K562 (cell line): ENCODE results near the gene PGPEP1. TPM values are rescaled to one million over a fixed set of nuclear protein-coding genes. Genes with fewer than 3 reads are reported as not detected.
A peak's percentile ranks its signal among the peaks of the same experiment; 100 is the strongest.

Experiments used
- E2F8 ChIP-seq: fragments of 450-650 bp; IDR thresholded peaks from 2 replicates; pipeline ENCODE4 v1.7.1; 2018; ENCODE audit warnings: mild to moderate bottlenecking, low read depth; ENCODE audit not compliant: partially characterized antibody
- KDM5B ChIP-seq: fragments of 200-600 bp; sonication (generic); IDR thresholded peaks from 2 replicates; pipeline ENCODE4 v1.6.1; 2012; ENCODE audit warnings: low read depth, mild to moderate bottlenecking, moderate library complexity, low read length, control low read depth, inconsistent platforms; ENCODE audit not compliant: insufficient replicate concordance
- NFE2 ChIP-seq: IDR thresholded peaks from 2 replicates; pipeline ENCODE4 v1.6.1; 2014; ENCODE audit warnings: antibody characterized with exemption, low read depth
- POLR2H ChIP-seq: IDR thresholded peaks from 2 replicates; pipeline ENCODE4 v1.6.1; 2016; ENCODE audit warnings: missing genetic modification characterization, low read depth, mild to moderate bottlenecking, control low read depth, missing compliant biosample characterization, moderate library complexity
- PPARD ChIP-seq: fragments of 250-450 bp; sonication (Bioruptor Pico); IDR thresholded peaks from 2 replicates; pipeline ENCODE4 v1.8.0; 2022; ENCODE audit warnings: inconsistent platforms, mild to moderate bottlenecking, moderate library complexity
- RERE ChIP-seq: sonication (generic); formaldehyde crosslinking; IDR thresholded peaks from 2 replicates; pipeline ENCODE4 v1.8.0; 2023; ENCODE audit warnings: missing genetic modification reagents, mild to moderate bottlenecking, borderline replicate concordance
- SIN3B ChIP-seq: fragments of 450-650 bp; IDR thresholded peaks from 2 replicates; pipeline ENCODE4 v1.6.1; 2017; ENCODE audit warnings: low read depth, mild to moderate bottlenecking, moderate library complexity
- TCF15 ChIP-seq: fragments of 250-450 bp; sonication (Bioruptor Pico); IDR thresholded peaks from 2 replicates; pipeline ENCODE4 v1.8.0; 2022; ENCODE audit warnings: moderate library complexity, mild to moderate bottlenecking, inconsistent platforms
- THAP12 ChIP-seq: fragments of 250-450 bp; sonication (Bioruptor Pico); IDR thresholded peaks from 2 replicates; pipeline ENCODE4 v1.9.0; 2021; ENCODE audit warnings: mild to moderate bottlenecking, inconsistent platforms
- TRIM24 ChIP-seq, 2 experiments: fragments of 450-650 bp; IDR thresholded peaks; 2 replicates each; pipeline ENCODE4 v1.6.1; 2016
- XRCC5 ChIP-seq: fragments of 200-400 bp; formaldehyde crosslinking; IDR thresholded peaks from 2 replicates; pipeline ENCODE4 v1.6.1; 2017; ENCODE audit warnings: low read depth, mild to moderate bottlenecking, low read length
- ZC3H4 ChIP-seq: sonication (generic); formaldehyde crosslinking; IDR thresholded peaks from 2 replicates; pipeline ENCODE4 v1.9.0; 2021; ENCODE audit warnings: missing genetic modification reagents, borderline replicate concordance
- ZNF146 ChIP-seq: IDR thresholded peaks from one replicate; pipeline ENCODE4 v1.6.1; 2018; ENCODE audit warnings: missing compliant biosample characterization; ENCODE audit not compliant: unreplicated experiment
- ZNF239 ChIP-seq: fragments of 250-450 bp; sonication (Bioruptor Pico); IDR thresholded peaks from 2 replicates; pipeline ENCODE4 v1.4.0; 2020; ENCODE audit warnings: mild to moderate bottlenecking
- ZNF76 ChIP-seq: fragments of 250-450 bp; sonication (Bioruptor Pico); IDR thresholded peaks from 2 replicates; pipeline ENCODE4 v1.4.0; 2020; ENCODE audit warnings: mild to moderate bottlenecking, moderate library complexity, borderline replicate concordance
- ZSCAN32 ChIP-seq: fragments of 450-650 bp; formaldehyde crosslinking; IDR thresholded peaks from 2 replicates; pipeline ENCODE4 v1.4.0; 2020; ENCODE audit warnings: mild to moderate bottlenecking, moderate library complexity
- polyA plus RNA-seq, 8 experiments: library from polyadenylated mRNA; depleted of rRNA in 4 of 8; stranded (reverse) in 5 of 8; unstranded in 3 of 8; fragments of >200 nt; fragmentation: Nextera tagmentation in 2 of 8; fragmentation: Illumina TruSeq in 1 of 8; extraction: Ambion mirVana in 2 of 8; extraction: Trizol in 1 of 8; gene quantifications; 2 replicates each; pipeline versions ENCODE4 v1.2.1 to v1.2.3, GENCODE V29; 2011 to 2014; ENCODE audit warnings: inconsistent platforms in 1 of 8, missing spikeins in 1 of 8
- total RNA-seq, 7 experiments: library from RNA; depleted of rRNA in 6 of 7; stranded (reverse); fragments of >200 nt in 6 of 7; fragmentation: Illumina TruSeq in 2 of 7; extraction: Trizol in 2 of 7; gene quantifications; 2 replicates each; pipeline versions ENCODE4 v1.2.1 to v1.2.3, GENCODE V29; 2011 to 2021; ENCODE audit warnings: low replicate concordance in 1 of 7

The PGPEP1 gene
- total and polyA plus RNA-seq, 9 of the 15 experiments (the other 6 are each of a cell fraction or from before 2014, with no cell fraction given) = 10.0 to 69.6 (median 33.5) TPM

- TF ChIP-seq RERE (CRISPR knock-in tag) (no peak), ZNF146 (CRISPR knock-in tag) (no peak), E2F8 (no peak), XRCC5 (no peak), ZC3H4 (CRISPR knock-in tag) (peak; percentile 91; the same call in 1 of the 2 replicates), ZNF239 (CRISPR knock-in tag) (no peak), TRIM24 (IDR thresholded peaks at IDR 0.05) (peak in 1 of 2 experiments; percentile 33; a peak in 1 of 4 replicates), ZSCAN32 (CRISPR knock-in tag) (no peak), POLR2H (tag) (no peak; the same call in 1 of the 2 replicates), TCF15 (CRISPR knock-in tag) (no peak), PPARD (CRISPR knock-in tag) (no peak), NFE2 (no peak), KDM5B (peak; percentile 55), ZNF76 (CRISPR knock-in tag) (0 out of 2 replicates have a peak, but pooled peaks have one; percentile 68), THAP12 (CRISPR knock-in tag) (peak; percentile 74), SIN3B (peak; percentile 68; the same call in 1 of the 2 replicates)
Observed at GRCh38 chr19:18417250-18418028, 77.0 kb downstream of the PGPEP1 start (continued).
